Brain microvascular endothelial cell (primary cell): ENCODE data around the gene BRINP1.

Source experiments
- DNase-seq: peaks from one replicate; pipeline ENCODE4 v3.0.0-alpha.2; 2020
- H3K27ac ChIP-seq: fragments of 250-450 bp; sonication (Bioruptor Pico); 2 replicates; pipeline ENCODE4 v1.5.1; 2020; ENCODE audit warnings: mild to moderate bottlenecking, moderate library complexity
- H3K27me3 ChIP-seq: fragments of 250-450 bp; sonication (Bioruptor Pico); replicated peaks from 2 replicates; pipeline ENCODE4 v1.5.1; 2020; ENCODE audit warnings: mild to moderate bottlenecking
- H3K36me3 ChIP-seq: fragments of 250-450 bp; sonication (Bioruptor Pico); replicated peaks from 2 replicates; pipeline ENCODE4 v1.5.1; 2020; ENCODE audit warnings: mild to moderate bottlenecking
- H3K4me3 ChIP-seq: 2 replicates; pipeline ENCODE4 v1.5.1; 2011; ENCODE audit warnings: low read depth, mild to moderate bottlenecking, control low read depth, low read length, moderate library complexity
- CTCF ChIP-seq: IDR thresholded peaks from 2 replicates; pipeline ENCODE4 v1.5.1; 2011; ENCODE audit warnings: low read depth, mild to moderate bottlenecking, moderate library complexity, low read length, control low read depth, inconsistent platforms; ENCODE audit errors: missing control alignments
- in situ Hi-C: cut with HindIII; loops from 2 replicates; pipeline ENCODE4 v1.10.0; 2017; ENCODE audit warnings: low sequenced_read_pairs, low pct_ligation_motif_present

Gene BRINP1

GRCh38 chr9:119360237-119360636 lies 9.0 kb downstream of the BRINP1 start:
- in situ Hi-C loops: no loop called here
- Histone ChIP-seq H3K36me3 (no peaks in the 10 kb centered on the region), H3K4me3 (no peak overlapping the region), H3K27me3 (no peaks in the 10 kb centered on the region), H3K27ac (no peak overlapping the region)
- TF ChIP-seq CTCF: no peak
- DNase-seq: no peak

- Histone ChIP-seq H3K27me3 (no peaks in the 10 kb centered on the region), H3K4me3 (no peak overlapping the region), H3K27ac (no peak overlapping the region), H3K36me3 (no peaks in the 10 kb centered on the region)
- in situ Hi-C loops: no loop called here
- TF ChIP-seq CTCF: no peak
- DNase-seq: no peak
Measured at GRCh38 chr9:119357336-119358096, 11.7 kb downstream of the BRINP1 start.

GRCh38 chr9:119349351-119349825 lies 19.8 kb downstream of the BRINP1 start:
- H3K27ac ChIP-seq: no peak overlapping the region
- no peak overlapping the region for H3K4me3 ChIP-seq

GRCh38 chr9:119343059-119343990 lies 25.9 kb downstream of the BRINP1 start:
- H3K36me3 ChIP-seq: no peaks in the 10 kb centered on the region
- TF ChIP-seq CTCF: no peak
- H3K27ac ChIP-seq: no peak overlapping the region
- DNase-seq: no peak
- H3K27me3 ChIP-seq: no peaks in the 10 kb centered on the region
- in situ Hi-C loops: no loop called here
- no peak overlapping the region for H3K4me3 ChIP-seq

More at GRCh38 chr9:119349351-119349825, 19.8 kb downstream of the BRINP1 start:
- no peak for DNase-seq
- no peak for TF ChIP-seq CTCF
- in situ Hi-C loops: no loop called here
- no peaks in the 10 kb centered on the region for H3K36me3 ChIP-seq
- H3K27me3 ChIP-seq: no peaks in the 10 kb centered on the region

- in situ Hi-C loops: no loop called here
- no peaks in the 10 kb centered on the region for H3K36me3 ChIP-seq
Measured at GRCh38 chr9:119339056-119339455, 30.2 kb downstream of the BRINP1 start.

More at GRCh38 chr9:119339056-119339455, 30.2 kb downstream of the BRINP1 start:
- no peaks in the 10 kb centered on the region for H3K27me3 ChIP-seq
- H3K4me3 ChIP-seq: no peak overlapping the region
- no peak for TF ChIP-seq CTCF
- no peak for DNase-seq
- H3K27ac ChIP-seq: no peak overlapping the region
